Sciatic nerve (tissue), 2 donors: ENCODE data around the gene RUFY2. TPM values are rescaled to one million over a fixed set of nuclear protein-coding genes. Genes with fewer than 3 reads are reported as not detected.
A peak's percentile ranks its signal among the peaks of the same experiment; 100 is the strongest.

Source experiments
- ATAC-seq: fragments of 200-7000 bp; cut with Tn5 transposase; one replicate; pipeline ENCODE4 v1.9.1; 2020; ENCODE audit warnings: mild to moderate bottlenecking, moderate library complexity
- DNase-seq: peaks from one replicate; pipeline ENCODE4 v3.0.0-alpha.2; 2020; ENCODE audit warnings: low spot score
- intact Hi-C: fragments of 100-400 bp; cut with DNase I; formaldehyde crosslinking; loops from one replicate; pipeline ENCODE4 v1.14.2; 2022
- total RNA-seq: library from RNA; stranded (reverse); fragmentation: NEBNext Ultra II Directional; extraction: Animal tissue kit (Norgen Biotek cat#: 25700); gene quantifications from one replicate; pipeline ENCODE4 v1.2.1, GENCODE V29; 2021
- donor health status: DM: no; HTN: no; CAD: no.
- donor health status: DM: no; HTN: no; CAD: no.

RUFY2 gene
- total RNA-seq, 1 donor from 2014 or later: 52.3 TPM

- intact Hi-C loops: no loop called here
These were observed 40.5 kb downstream of the RUFY2 start for GRCh38 chr10:68366600-68366999.

GRCh38 chr10:68365611-68366010 is 41.5 kb downstream of the RUFY2 start:
- DNase-seq (no peak), ATAC-seq (no peak)
- intact Hi-C loops: no loop called here

More at GRCh38 chr10:68366600-68366999, 40.5 kb downstream of the RUFY2 start:
- no peak for DNase-seq
- no peak for ATAC-seq

- intact Hi-C loops: no loop called here
- DNase-seq (no peak), ATAC-seq (no peak)
These were observed 42.8 kb downstream of the RUFY2 start for GRCh38 chr10:68364101-68364886.

DNA sequence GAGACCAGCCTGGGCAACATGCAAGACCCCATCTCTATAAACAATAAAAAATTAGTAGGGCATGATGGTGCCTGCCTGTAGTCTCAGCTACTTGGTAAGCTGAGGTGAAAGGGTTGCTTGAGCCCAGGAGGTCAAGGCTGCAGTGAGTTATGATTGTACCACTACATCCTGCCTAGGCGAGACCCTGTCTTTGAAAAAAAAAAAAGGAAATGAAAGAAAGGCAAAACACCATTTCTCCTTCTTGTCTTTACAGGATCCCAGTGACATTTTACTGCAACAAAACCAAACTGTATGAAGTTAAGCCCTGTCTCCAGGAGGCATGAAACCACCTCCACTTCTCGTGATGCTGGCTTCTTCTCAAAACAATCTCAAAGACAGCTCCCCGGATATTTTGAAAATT is 44.5 kb downstream of the RUFY2 start:
- DNase-seq (no peak), ATAC-seq (no peak)
- intact Hi-C loops: no loop called here

GRCh38 chr10:68359189-68359588 is 47.9 kb downstream of the RUFY2 start:
- ATAC-seq (no peak), DNase-seq (no peak)
- intact Hi-C loops: no loop called here

- intact Hi-C loops: no loop called here
- DNase-seq (no peak), ATAC-seq (no peak)
These were observed 53.5 kb downstream of the RUFY2 start for GRCh38 chr10:68353537-68353936.

- intact Hi-C loops: no loop called here
- no peak for DNase-seq
- ATAC-seq: no peak
These were observed 58.8 kb downstream of the RUFY2 start for GRCh38 chr10:68348265-68348741.

- no peak for ATAC-seq
- no peak for DNase-seq
- intact Hi-C loops: no loop called here
These were observed 60.3 kb downstream of the RUFY2 start for GRCh38 chr10:68346774-68347173.

DNA sequence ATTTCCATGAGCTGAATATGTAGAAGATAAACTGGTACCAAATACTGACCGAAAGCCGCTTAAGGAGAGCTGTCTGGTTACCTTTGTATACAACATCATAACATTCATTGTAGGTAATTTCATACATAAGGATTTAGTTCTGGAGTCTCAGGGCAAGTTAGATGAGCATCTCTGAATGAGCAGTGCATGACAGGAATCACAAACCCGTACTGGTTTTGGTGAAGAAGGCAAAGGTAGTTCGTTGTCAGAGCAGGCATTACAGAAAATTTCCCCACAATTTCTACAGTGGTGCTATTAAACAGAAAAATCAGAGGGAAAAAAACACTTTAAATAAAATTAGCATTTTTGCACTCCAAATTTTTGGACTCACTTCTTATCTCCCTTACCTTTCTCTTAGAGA is 61.5 kb downstream of the RUFY2 start:
- DNase-seq (no peak), ATAC-seq (no peak)
- intact Hi-C loops: no loop called here

DNA sequence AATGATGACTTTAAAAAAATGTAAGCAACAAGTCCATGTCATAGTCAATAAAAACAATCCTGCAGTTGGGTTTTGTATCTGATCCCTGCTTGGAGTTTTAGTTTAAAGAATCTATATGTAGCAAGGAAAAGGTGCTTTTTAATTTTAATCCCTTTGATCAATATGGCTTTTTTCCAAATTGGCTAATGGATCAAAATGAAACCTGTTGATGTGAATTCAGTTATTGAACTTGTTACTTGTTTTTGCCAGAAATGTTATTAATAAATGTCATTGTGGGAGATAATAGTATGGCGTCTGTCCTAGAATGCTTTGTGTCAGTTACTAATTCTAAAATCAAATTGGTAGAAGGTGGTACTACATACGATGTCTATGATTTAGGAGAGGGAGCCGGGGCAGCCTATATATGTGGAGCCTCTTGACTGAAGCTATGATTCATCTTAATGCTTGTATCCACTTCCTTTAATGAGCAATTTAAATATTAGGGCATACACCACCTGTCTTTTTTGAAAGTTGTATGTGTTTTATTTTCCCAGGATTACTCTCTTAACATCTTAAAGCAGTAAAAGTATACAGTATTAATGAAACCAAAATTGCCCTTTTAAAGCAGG is 64.1 kb downstream of the RUFY2 start:
- DNase-seq: no peak
- intact Hi-C loops: no loop called here
- ATAC-seq: no peak

DNA sequence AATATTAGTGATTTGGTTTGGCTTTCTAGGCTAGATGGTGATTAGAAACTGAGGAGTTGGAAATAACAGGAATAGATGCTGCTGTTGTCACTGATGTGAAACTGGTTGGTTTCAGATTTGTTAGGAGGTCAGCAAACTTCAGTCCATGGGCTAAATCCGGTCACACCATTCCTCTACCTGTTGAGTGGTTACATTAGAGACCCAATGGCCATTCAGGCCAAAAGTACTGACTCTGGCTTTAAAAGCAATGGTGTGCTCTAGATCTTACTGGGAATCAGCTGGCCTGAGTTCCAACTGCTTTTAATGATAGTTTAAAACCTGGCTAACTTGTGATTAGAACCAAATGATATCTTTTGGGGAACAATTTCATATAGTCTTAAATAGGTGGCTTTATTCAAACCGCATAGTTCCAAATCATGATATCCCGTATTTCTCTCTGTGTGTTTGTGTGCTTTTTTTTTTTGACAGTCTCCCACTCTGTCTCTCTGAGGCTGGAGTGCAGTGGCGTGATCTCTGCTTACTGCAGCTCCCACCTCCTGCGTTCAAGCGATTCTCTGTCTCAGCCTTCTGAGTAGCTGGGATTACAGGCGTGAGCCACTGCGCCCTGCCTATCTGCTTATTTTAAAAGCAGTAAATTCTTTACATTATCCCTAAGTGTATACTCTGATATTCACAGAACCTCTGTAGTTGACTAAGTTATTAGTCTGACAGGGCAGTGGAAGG is 66.6 kb downstream of the RUFY2 start:
- no peak for DNase-seq
- intact Hi-C loops: no loop called here
- no peak for ATAC-seq

- intact Hi-C loops: no loop called here
These were observed 70.2 kb downstream of the RUFY2 start for GRCh38 chr10:68336754-68337351.

GRCh38 chr10:68334672-68335467 is 72.2 kb downstream of the RUFY2 start:
- ATAC-seq: no peak
- intact Hi-C loops: no loop called here
- no peak for DNase-seq

More at GRCh38 chr10:68336754-68337351, 70.2 kb downstream of the RUFY2 start:
- no peak for ATAC-seq
- DNase-seq: no peak

DNA sequence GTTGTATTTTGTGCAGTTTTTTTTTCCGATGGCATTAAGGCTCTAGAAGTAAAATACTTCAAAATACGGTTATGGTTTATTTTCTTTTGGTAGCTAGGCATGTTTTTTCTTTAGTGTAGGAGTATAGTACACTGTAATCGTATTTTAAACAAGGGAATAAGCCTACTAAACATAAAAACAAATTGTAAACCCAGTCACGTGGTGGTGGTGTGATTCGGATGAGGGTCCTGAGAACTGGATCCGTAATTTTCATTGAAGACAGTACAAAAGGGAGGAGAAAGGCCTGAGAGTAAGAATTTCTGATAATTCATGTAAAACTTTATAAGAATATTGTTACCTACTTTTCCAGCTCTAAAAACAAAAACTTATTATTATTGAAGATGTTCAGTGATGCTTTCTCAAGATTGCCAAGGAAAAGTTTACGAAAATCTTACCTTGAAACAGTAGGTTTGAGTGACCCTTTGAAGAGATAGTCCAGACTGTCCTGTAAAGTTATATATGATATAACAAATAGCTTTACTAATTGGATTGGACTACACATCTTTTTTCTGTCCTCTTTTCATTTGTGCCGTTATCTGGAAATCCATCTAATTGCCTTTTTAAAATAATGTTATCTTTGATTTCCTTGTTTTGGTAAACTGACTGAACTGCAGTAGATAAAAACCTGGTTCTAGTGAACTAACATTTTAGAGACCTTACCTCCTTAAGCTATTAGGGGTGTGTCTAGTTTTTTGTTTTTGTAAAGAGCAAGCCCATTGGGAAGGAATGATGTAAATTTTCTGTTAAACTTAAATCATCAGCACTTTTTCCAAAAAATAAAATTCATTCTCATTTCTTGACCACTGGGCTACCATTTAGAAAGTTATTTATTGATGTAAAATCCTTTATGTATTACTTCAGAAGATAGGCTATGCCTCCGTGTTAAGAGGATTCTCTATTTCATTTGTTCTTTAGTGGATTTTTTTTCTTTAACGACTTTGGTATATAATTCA is 73.3 kb downstream of the RUFY2 start:
- ATAC-seq (no peak), DNase-seq (no peak)
- intact Hi-C loops: no loop called here

DNA sequence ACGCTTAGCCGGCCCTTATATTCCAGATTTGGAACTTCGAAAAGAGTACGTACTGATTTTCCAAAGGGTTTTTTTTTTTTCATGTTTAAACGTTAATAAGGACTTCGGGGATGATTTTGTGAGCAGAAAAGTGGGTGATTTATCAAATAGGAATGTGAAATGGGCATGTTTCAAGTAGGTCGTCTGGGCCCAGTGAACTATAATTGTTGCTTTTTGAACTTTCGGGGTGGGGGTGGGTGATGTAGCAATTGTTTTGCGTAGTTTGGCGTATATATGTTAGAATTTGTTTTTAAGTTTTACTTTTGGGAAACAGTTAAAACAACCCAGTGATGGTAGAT is 74.0 kb downstream of the RUFY2 start:
- intact Hi-C loops: no loop called here
- DNase-seq (no peak), ATAC-seq (no peak)

DNA sequence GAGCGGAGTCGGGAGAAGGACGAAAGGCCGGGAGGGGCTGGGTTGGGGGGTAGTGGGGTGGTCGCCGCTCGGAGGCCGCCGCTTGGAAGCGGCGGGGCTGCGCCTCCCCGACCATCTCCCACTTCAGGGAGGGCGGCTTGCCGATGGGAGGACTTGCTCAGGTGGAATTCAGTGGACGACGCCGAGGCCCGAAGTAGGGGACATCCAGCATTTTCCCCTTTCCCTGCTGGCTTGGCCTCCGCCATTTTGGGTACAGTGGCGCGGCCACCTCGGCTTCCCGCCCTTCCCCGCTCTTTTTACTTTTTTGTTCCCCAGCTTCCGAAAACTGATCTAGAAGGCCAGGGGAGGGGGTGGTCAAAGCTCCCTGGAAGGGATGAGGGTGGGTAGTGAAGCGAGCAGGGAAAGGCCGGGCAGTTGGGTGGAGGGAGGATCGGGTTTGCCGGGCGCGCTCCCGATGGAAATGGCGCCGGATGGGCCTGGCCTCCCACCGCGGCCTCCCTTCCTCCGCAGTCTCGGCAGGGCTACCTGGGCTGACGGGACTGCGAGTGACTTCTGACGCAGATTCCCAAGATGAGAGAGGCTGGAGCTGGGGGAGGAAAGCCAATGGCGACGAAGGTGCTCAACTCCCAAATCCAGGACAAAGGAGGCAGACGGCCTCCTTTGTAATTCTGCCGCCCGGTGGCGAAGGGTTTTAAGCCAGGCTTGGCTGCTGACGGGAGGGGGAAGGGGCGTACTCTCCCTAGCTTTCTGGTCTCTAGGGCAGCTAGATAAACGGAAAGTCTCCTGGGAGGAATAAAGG is 74.6 kb downstream of the RUFY2 start, which contains the start of gene PBLD:
TSS of gene PBLD (minus strand) at position 670 of the 799 bp plus-strand sequence. CDS start 26,084 bp downstream, outside the sequence.
- intact Hi-C loops: no loop called here
- ATAC-seq (peak; percentile 49), DNase-seq (peak; percentile 82)
